Activated CD4-positive, alpha-beta T cell treated with anti-CD3 and anti-CD28 coated beads for 48 hours (primary cell): ENCODE data around the gene GSDMA.
A peak's percentile ranks its signal among the peaks of the same experiment; 100 is the strongest.
"Not testable (repeated sequence)": the region's sequence is repeated elsewhere in the genome, so short reads cannot be mapped to it uniquely, and the experiment has no call there.

Experiments used
- DNase-seq: peaks from one replicate; pipeline ENCODE4 v3.0.0-alpha.2; 2020

GSDMA gene

GRCh38 chr17:39929646-39930407, 33.0 kb upstream of the GSDMA start:
- no peak for DNase-seq

GRCh38 chr17:39933912-39934311, 28.9 kb upstream of the GSDMA start:
- no peak for DNase-seq

- DNase-seq = no peak
Observed at GRCh38 chr17:39934324-39934723, 28.5 kb upstream of the GSDMA start.

- no peak for DNase-seq
Observed at GRCh38 chr17:39935909-39936308, 26.9 kb upstream of the GSDMA start.

GRCh38 chr17:39937447-39937846, 25.4 kb upstream of the GSDMA start:
- no peak for DNase-seq

GRCh38 chr17:39938140-39938869, 24.5 kb upstream of the GSDMA start:
- DNase-seq = no peak

GRCh38 chr17:39939106-39939505, 23.7 kb upstream of the GSDMA start:
- no peak for DNase-seq

- peak; percentile 68 for DNase-seq
Observed at GRCh38 chr17:39939588-39940419, 23.0 kb upstream of the GSDMA start.

- DNase-seq = no peak
Observed at GRCh38 chr17:39943702-39944392, 19.0 kb upstream of the GSDMA start.

- no peak for DNase-seq
Observed at GRCh38 chr17:39944393-39944711, 18.5 kb upstream of the GSDMA start.

- no peak for DNase-seq
Observed at GRCh38 chr17:39946551-39947330, 16.1 kb upstream of the GSDMA start.

GRCh38 chr17:39948489-39948828, 14.3 kb upstream of the GSDMA start:
- not testable (repeated sequence) for DNase-seq

GRCh38 chr17:39949028-39949427, 13.8 kb upstream of the GSDMA start:
- DNase-seq = no peak

- no peak for DNase-seq
Observed at GRCh38 chr17:39950871-39951348, 11.9 kb upstream of the GSDMA start.

GRCh38 chr17:39951924-39952679, 10.7 kb upstream of the GSDMA start:
- DNase-seq = no peak

GRCh38 chr17:39952680-39953470, 9.9 kb upstream of the GSDMA start:
- peak; percentile 91 for DNase-seq

- DNase-seq = no peak
Observed at GRCh38 chr17:39953471-39953888, 9.3 kb upstream of the GSDMA start.

- no peak for DNase-seq
Observed at GRCh38 chr17:39954876-39955275, 7.9 kb upstream of the GSDMA start.

GRCh38 chr17:39955726-39956225, 7.0 kb upstream of the GSDMA start:
- DNase-seq = no peak

GRCh38 chr17:39960524-39961041, 2.2 kb upstream of the GSDMA start:
- no peak for DNase-seq
